K562 (cell line): ENCODE measurements around the gene LAMC1. TPM values are rescaled to one million over a fixed set of nuclear protein-coding genes. Genes with fewer than 3 reads are reported as not detected.

Experiments used
- ATAC-seq: fragments of 200-7000 bp; cut with Tn5 transposase; 3 replicates; pipeline ENCODE4 v1.9.1; 2020; ENCODE audit warnings: moderate library complexity
- BruUV-seq: library from RNA; stranded (reverse); fragments of 400-500 nt; replicated peaks from 2 replicates; lab custom pipeline; 2021; lab: Mats Ljungman, UMichigan
- CTCF ChIA-PET: fragments of 300-600 bp; formaldehyde crosslinking; extraction: SDS; loops from one replicate; lab custom pipeline; 2021; ENCODE audit warnings: low intra/inter-chr PET ratio; lab: Yijun Ruan, JAX
- POLR2A ChIA-PET: fragments of 300-600, 350-650 bp; sonication (Branson Sonifier 250); formaldehyde crosslinking; extraction: SDS; loops from one replicate; lab custom pipeline; 2021; ENCODE audit warnings: antibody characterized with exemption, inconsistent platforms; lab: Yijun Ruan, JAX
- DNase-seq, 4 experiments: peaks; one replicate each; pipeline versions ENCODE4 v3.0.0 to v3.0.0-alpha.2; 2011 to 2018; ENCODE audit warnings: low spot score in 3 of 4, mixed read lengths in 3 of 4; ENCODE audit errors: extremely low read depth in 1 of 4
- FAIRE-seq: peaks from 2 replicates; lab custom pipeline; 2011; peaks lifted over from hg19 to GRCh38; lab: Jason Lieb, UNC
- H2AFZ ChIP-seq: 2 replicates; pipeline ENCODE4 v1.6.0; 2011; ENCODE audit warnings: low read depth, low read length, control low read depth, inconsistent platforms
- H3K27ac ChIP-seq: fragments of 200-600 bp; 3 replicates; pipeline ENCODE4 v1.8.0; 2011; ENCODE audit warnings: low read depth, mild to moderate bottlenecking, control low read depth, inconsistent platforms, low read length, moderate library complexity, mixed read lengths; ENCODE audit errors: extremely low read depth
- H3K27me3 ChIP-seq, 2 experiments: fragments of 300-600 bp in 1 of 2; 2 replicates in 1 of 2; 3 replicates in 1 of 2; pipeline versions ENCODE4 v1.6.0 to v1.8.0; 2011; ENCODE audit warnings: inconsistent platforms in 2 of 2, low read length in 2 of 2, mild to moderate bottlenecking in 1 of 2, mixed read lengths in 1 of 2, moderate library complexity in 1 of 2; ENCODE audit not compliant: control insufficient read depth in 2 of 2, insufficient read depth in 2 of 2
- H3K36me3 ChIP-seq: fragments of 300-600 bp; 3 replicates; pipeline ENCODE4 v1.8.0; 2011; ENCODE audit warnings: mild to moderate bottlenecking, low read length, inconsistent platforms; ENCODE audit not compliant: control insufficient read depth, insufficient read depth
- H3K4me1 ChIP-seq, 2 experiments: fragments of 200-600 bp in 1 of 2; replicated peaks in 1 of 2; 2 replicates in 1 of 2; 3 replicates in 1 of 2; pipeline versions ENCODE4 v1.5.1 to v1.8.0; 2011; ENCODE audit warnings: inconsistent platforms in 2 of 2, low read length in 2 of 2, mild to moderate bottlenecking in 1 of 2, mixed read lengths in 1 of 2, moderate library complexity in 1 of 2; ENCODE audit not compliant: control insufficient read depth in 2 of 2, insufficient read depth in 2 of 2
- H3K4me2 ChIP-seq: 2 replicates; pipeline ENCODE4 v1.6.1; 2011; ENCODE audit warnings: low read length, control low read depth, inconsistent platforms, mixed read lengths; ENCODE audit not compliant: insufficient read depth
- H3K4me3 ChIP-seq: fragments of 200-600 bp; sonication (generic), shearing (Covaris generic); 2 replicates; pipeline ENCODE4 v1.5.1; 2016; ENCODE audit warnings: control low read depth, inconsistent platforms
- H3K79me2 ChIP-seq: fragments of 200-600 bp; 3 replicates; pipeline ENCODE4 v1.8.0; 2011; ENCODE audit warnings: low read length, inconsistent platforms; ENCODE audit not compliant: control insufficient read depth, insufficient read depth
- H3K9ac ChIP-seq, 2 experiments: 2 replicates each; pipeline versions ENCODE4 v1.6.0 to v1.6.1; 2011; ENCODE audit warnings: low read depth in 2 of 2, low read length in 2 of 2, control low read depth in 1 of 2, inconsistent platforms in 1 of 2, mild to moderate bottlenecking in 1 of 2, mixed read lengths in 1 of 2; ENCODE audit not compliant: insufficient read depth in 1 of 2
- H3K9me1 ChIP-seq: one replicate; pipeline ENCODE4 v1.6.0; 2011; ENCODE audit warnings: inconsistent platforms, mild to moderate bottlenecking, low read length, moderate library complexity; ENCODE audit not compliant: control insufficient read depth, insufficient read depth
- H3K9me3 ChIP-seq: replicated peaks from 2 replicates; pipeline ENCODE4 v1.5.1; 2011; ENCODE audit warnings: low read depth, low read length, inconsistent platforms; ENCODE audit not compliant: control insufficient read depth, insufficient read depth
- H4K20me1 ChIP-seq: replicated peaks from 2 replicates; pipeline ENCODE4 v1.6.1; 2011; ENCODE audit warnings: low read length, inconsistent platforms, mixed read lengths; ENCODE audit not compliant: control insufficient read depth, insufficient read depth
- CBFA2T3 ChIP-seq: fragments of 450-650 bp; IDR thresholded peaks from 2 replicates; pipeline ENCODE4 v1.6.1; 2017
- CXXC5 ChIP-seq: fragments of 250-450 bp; sonication (Bioruptor Pico); IDR thresholded peaks from 2 replicates; pipeline ENCODE4 v1.8.0; 2022; ENCODE audit warnings: inconsistent platforms, mild to moderate bottlenecking, moderate library complexity
- JUN ChIP-seq, 2 experiments: sonication (generic) in 1 of 2; formaldehyde crosslinking in 1 of 2; IDR thresholded peaks; 2 replicates each; pipeline versions ENCODE4 v1.6.1 to v1.8.0; 2012 to 2022; ENCODE audit warnings: borderline replicate concordance in 2 of 2, mild to moderate bottlenecking in 2 of 2, improper control_type of control experiment in 1 of 2, low read depth in 1 of 2, low read length in 1 of 2, missing genetic modification reagents in 1 of 2
- KDM1A ChIP-seq, 2 experiments: fragments of 450-650 bp; IDR thresholded peaks; 2 replicates each; pipeline ENCODE4 v1.6.1; 2016; ENCODE audit warnings: mild to moderate bottlenecking in 2 of 2
- MAZ ChIP-seq, 2 experiments: fragments of 450-650 bp in 1 of 2; sonication (generic) in 1 of 2; formaldehyde crosslinking; IDR thresholded peaks in 1 of 2; conservative IDR thresholded peaks in 1 of 2; 2 replicates each; pipeline versions ENCODE4 v1.4.0 to v1.5.0; 2020; ENCODE audit warnings: mild to moderate bottlenecking in 1 of 2, missing genetic modification reagents in 1 of 2
- MTF1 ChIP-seq: fragments of 250-450 bp; sonication (Bioruptor Pico); IDR thresholded peaks from 2 replicates; pipeline ENCODE4 v1.9.0; 2021; ENCODE audit warnings: moderate library complexity, mild to moderate bottlenecking, inconsistent platforms, borderline replicate concordance
- PHF21A ChIP-seq: fragments of 450-650 bp; IDR thresholded peaks from 2 replicates; pipeline ENCODE4 v1.6.1; 2017; ENCODE audit warnings: low read depth, borderline replicate concordance
- SUPT5H ChIP-seq: fragments of 450-650 bp; IDR thresholded peaks from 2 replicates; pipeline ENCODE4 v1.6.1; 2016
- ZC3H8 ChIP-seq: fragments of 450-650 bp; IDR thresholded peaks from 2 replicates; pipeline ENCODE4 v1.6.1; 2017
- ZNF589 ChIP-seq: fragments of 200-800 bp; sonication (Bioruptor generic); IDR thresholded peaks from 2 replicates; pipeline ENCODE4 v1.6.1; 2016; ENCODE audit warnings: low read depth, missing genetic modification characterization, missing compliant biosample characterization
- WGBS: fragments of 100-300 bp; shearing (Covaris generic); methylation state at CpG from one replicate; pipeline ENCODE4 v1.1.6; 2016; ENCODE audit warnings: low coverage, mixed read lengths; ENCODE audit not compliant: insufficient coverage; ENCODE audit errors: missing lambda C conversion rate; 5-methylcytosine and 5-hydroxymethylcytosine counted together
- in situ Hi-C: fragments of 300-500 bp; cut with MboI; formaldehyde crosslinking; loops from 4 replicates; pipeline ENCODE4 v1.15.0; 2018; ENCODE audit warnings: inconsistent platforms, mixed read lengths
- intact Hi-C: fragments of 100-400 bp; cut with micrococcal nuclease; formaldehyde crosslinking; loops from 2 replicates; pipeline ENCODE4 v1.14.2; 2022
- polyA plus RNA-seq, 8 experiments: library from polyadenylated mRNA; depleted of rRNA in 4 of 8; stranded (reverse) in 5 of 8; unstranded in 3 of 8; fragments of >200 nt; fragmentation: Nextera tagmentation in 2 of 8; fragmentation: Illumina TruSeq in 1 of 8; extraction: Ambion mirVana in 2 of 8; extraction: Trizol in 1 of 8; gene quantifications; 2 replicates each; pipeline versions ENCODE4 v1.2.1 to v1.2.3, GENCODE V29; 2011 to 2014; ENCODE audit warnings: inconsistent platforms in 1 of 8, missing spikeins in 1 of 8
- total RNA-seq, 7 experiments: library from RNA; depleted of rRNA in 6 of 7; stranded (reverse); fragments of >200 nt in 6 of 7; fragmentation: Illumina TruSeq in 2 of 7; extraction: Trizol in 2 of 7; gene quantifications; 2 replicates each; pipeline versions ENCODE4 v1.2.1 to v1.2.3, GENCODE V29; 2011 to 2021; ENCODE audit warnings: low replicate concordance in 1 of 7
- TF ChIP-seq, protein P1 (sequence below): fragments of 250-450 bp; sonication (Bioruptor Pico); IDR thresholded peaks from 2 replicates; pipeline ENCODE4 v1.4.0; 2020; ENCODE audit warnings: mild to moderate bottlenecking, moderate library complexity, borderline replicate concordance

Gene LAMC1
- total and polyA plus RNA-seq, 9 of the 15 experiments (the other 6 are each of a cell fraction or from before 2014, with no cell fraction given): 0.07 to 0.71 (median 0.13) TPM; not detected in 2

DNA sequence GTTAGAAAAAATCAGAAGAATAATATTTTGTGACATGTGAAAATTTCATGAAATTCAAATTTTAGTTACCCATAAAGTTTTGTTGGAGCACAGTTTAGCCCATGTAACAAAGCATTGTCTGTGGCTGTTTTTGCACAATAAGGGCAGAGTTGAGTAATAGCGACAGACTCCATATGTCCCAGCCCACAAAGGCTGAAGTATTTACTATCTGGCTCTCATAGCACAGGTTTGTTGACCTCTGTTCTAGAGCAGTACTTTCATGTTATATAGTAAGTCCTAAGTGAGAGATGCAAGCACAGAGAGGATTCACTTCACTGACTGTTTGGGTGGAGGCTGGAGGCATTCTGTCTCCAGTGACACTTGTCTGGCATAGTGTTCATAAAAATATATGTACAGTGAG lies 6.8 kb downstream of the LAMC1 start:
- in situ Hi-C loops: no loop called here
- 0% methylated on average over 1 of the region's 1 CpG for WGBS
- no peaks in the 10 kb centered on the region for H3K36me3 ChIP-seq
- intact Hi-C loops: no loop called here
- ATAC-seq (no peak), FAIRE-seq (no peak), DNase-seq (no peak)
- H3K4me1 ChIP-seq: no peaks in the 10 kb centered on the region
- peaks cover 11 to 16% of the 10 kb centered on the region in 2 experiments; a peak in 4 of 5 replicates for H3K27me3 ChIP-seq
- H3K4me3 ChIP-seq: no peak overlapping the region
- no peaks in the 10 kb centered on the region for H3K79me2 ChIP-seq
- TF ChIP-seq ZNF589 (CRISPR knock-in tag) (no peak), SUPT5H (no peak), CBFA2T3 (no peak), MAZ (CRISPR knock-in tag; conservative IDR thresholded peaks at IDR 0.05 in 1 of 2, IDR thresholded peaks at IDR 0.05 in 1 of 2) (no peak), MTF1 (CRISPR knock-in tag) (no peak), JUN (IDR thresholded peaks at IDR 0.05; ENCODE audit: borderline replicate concordance, low read depth, low read length) (no peak), JUN (CRISPR knock-in tag; IDR thresholded peaks at IDR 0.05; ENCODE audit: borderline replicate concordance) (no peak), KDM1A (IDR thresholded peaks at IDR 0.05) (no peak), ZC3H8 (no peak), CXXC5 (no peak), PHF21A (no peak)
- TF ChIP-seq, protein P1, sequence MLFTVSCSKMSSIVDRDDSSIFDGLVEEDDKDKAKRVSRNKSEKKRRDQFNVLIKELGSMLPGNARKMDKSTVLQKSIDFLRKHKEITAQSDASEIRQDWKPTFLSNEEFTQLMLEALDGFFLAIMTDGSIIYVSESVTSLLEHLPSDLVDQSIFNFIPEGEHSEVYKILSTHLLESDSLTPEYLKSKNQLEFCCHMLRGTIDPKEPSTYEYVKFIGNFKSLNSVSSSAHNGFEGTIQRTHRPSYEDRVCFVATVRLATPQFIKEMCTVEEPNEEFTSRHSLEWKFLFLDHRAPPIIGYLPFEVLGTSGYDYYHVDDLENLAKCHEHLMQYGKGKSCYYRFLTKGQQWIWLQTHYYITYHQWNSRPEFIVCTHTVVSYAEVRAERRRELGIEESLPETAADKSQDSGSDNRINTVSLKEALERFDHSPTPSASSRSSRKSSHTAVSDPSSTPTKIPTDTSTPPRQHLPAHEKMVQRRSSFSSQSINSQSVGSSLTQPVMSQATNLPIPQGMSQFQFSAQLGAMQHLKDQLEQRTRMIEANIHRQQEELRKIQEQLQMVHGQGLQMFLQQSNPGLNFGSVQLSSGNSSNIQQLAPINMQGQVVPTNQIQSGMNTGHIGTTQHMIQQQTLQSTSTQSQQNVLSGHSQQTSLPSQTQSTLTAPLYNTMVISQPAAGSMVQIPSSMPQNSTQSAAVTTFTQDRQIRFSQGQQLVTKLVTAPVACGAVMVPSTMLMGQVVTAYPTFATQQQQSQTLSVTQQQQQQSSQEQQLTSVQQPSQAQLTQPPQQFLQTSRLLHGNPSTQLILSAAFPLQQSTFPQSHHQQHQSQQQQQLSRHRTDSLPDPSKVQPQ: no peak
- no peaks in the 10 kb centered on the region for H3K9me1 ChIP-seq
- POLR2A ChIA-PET: interaction anchor here (0.6 kb wide), 1 partner anchor 48 kb away, joined by 3 read pairs; no protein-coding TSS in a partner anchor
- H3K4me2 ChIP-seq: no peak overlapping the region
- no peak overlapping the region for H3K27ac ChIP-seq
- H3K9ac ChIP-seq: no peak overlapping the region
- no peaks in the 10 kb centered on the region for H3K9me3 ChIP-seq
- H2AFZ ChIP-seq: no peak overlapping the region
- BruUV-seq: no TSS peak
- H4K20me1 ChIP-seq: no peaks in the 10 kb centered on the region
- CTCF ChIA-PET: no interaction called here
